ENCODE measurements around the gene MALL.
"Not testable (repeated sequence)": the region's sequence is repeated elsewhere in the genome, so short reads cannot be mapped to it uniquely, and the experiment has no call there.

MALL gene

GRCh38 chr2:110049769-110050168, 65.9 kb downstream of the MALL start:
- not testable (repeated sequence) for DNase-seq (ENCODE audit: low spot score)

- DNase-seq (ENCODE audit: low spot score) = not testable (repeated sequence)
These were observed 67.1 kb downstream of the MALL start for GRCh38 chr2:110048255-110049197.

- DNase-seq (ENCODE audit: low spot score) = not testable (repeated sequence)
These were observed 68.4 kb downstream of the MALL start for GRCh38 chr2:110047225-110047624.

GRCh38 chr2:110041941-110042660, 73.5 kb downstream of the MALL start:
- DNase-seq (ENCODE audit: low spot score) = not testable (repeated sequence)

GRCh38 chr2:110037336-110037735, 78.3 kb downstream of the MALL start:
- DNase-seq (ENCODE audit: low spot score) = not testable (repeated sequence)

GRCh38 chr2:110035384-110035783, 80.2 kb downstream of the MALL start:
- DNase-seq (ENCODE audit: low spot score) = not testable (repeated sequence)

GRCh38 chr2:110034935-110035334, 80.7 kb downstream of the MALL start:
- not testable (repeated sequence) for DNase-seq (ENCODE audit: low spot score)
